ENCODE results near the gene SEMA5A.

SEMA5A gene

DNA sequence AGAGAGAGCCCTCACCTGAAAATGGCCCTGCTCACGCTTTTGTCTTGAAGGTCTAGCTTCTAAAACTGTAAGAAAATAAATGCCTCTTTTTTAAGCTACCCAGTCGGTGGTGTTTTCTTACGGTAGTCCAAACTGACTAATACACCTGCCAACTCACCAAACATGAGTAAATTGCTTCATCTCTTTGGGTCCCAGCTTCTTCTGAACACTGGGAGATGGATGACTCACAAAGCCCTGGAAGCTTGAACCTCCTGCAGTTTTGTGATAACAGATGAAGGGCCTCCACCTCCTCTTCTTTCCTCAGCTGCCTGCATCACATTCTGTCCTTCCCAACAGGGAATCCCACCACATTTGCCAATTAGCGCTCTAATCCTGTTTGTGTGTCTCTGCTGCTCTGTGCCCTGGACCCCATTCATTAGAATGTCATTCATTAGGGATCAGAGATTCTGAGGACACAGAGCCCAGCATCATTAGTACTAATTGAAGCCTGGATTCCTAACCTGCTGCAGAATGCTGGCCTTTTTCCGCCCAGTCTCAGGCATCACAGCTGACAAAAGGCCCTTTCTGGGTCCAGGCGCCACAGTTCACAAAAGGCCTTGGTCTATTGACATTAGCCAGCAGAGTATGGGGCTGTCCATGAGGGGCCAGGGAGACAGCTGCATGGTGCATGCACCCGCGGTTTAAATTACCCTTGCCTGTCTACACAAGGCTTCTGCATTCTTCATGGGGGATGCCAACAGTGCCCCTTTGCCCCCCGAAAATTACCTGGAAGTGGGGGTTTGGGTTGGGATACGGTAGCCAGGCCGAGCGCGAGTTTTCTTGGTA is 349.3 kb downstream of the SEMA5A start:
- no peak for FAIRE-seq

DNA sequence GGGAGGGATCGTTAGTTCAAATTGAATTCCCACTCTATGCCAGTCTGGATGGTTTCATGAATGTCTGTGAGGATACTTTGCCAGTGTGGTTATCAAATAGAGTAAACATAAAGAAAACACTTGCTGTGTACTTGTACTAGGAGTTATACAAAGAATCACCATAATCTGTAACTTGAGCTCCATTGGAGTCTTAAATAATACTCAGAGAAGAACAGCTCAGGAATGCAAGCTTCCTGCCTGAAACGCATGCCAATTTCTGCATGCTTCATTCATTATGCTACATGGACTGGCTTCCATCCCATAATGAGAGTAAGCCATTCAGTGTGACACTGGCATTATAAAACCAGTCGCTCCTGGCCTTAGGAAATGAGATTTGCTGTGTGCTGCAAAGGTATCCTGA is 351.4 kb downstream of the SEMA5A start:
- FAIRE-seq, result no peak

DNA sequence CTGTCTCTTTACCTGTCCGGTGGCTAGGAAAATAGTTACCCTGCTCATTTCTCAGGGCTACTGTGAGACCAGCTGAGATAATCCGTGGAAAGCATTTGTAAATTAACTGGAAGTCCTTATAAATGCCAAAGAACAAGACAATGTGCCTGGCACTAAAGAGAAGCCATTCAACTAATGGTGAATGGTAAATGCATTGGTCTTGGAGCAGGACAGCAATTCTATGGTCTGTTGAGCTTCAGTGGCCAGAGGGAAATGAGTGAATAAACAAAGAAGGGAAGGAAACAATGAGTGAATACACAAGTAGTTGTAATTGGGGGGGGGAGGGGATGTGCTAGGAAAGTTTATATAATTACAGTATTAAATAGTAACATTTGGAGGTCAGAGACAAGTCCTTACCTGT is 353.6 kb downstream of the SEMA5A start:
- no peak for FAIRE-seq

DNA sequence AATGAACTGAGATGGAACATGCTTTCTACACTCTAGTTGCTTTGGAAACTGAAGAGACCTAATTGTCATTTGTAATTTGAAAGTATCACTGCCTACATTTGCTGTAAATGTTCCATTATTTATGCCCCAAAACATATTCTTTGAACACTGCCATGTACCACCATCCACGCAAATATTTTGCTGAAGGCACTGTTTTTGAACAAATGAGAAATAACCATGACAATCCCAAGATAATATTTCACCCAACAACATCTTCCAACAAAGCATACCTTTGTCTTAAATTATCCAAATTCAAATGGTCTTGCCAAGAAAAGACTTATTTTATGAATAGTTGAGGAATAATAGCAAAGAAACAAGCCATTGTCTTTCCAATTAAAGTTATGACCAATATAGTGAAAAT is 356.2 kb downstream of the SEMA5A start:
- no peak for FAIRE-seq

DNA sequence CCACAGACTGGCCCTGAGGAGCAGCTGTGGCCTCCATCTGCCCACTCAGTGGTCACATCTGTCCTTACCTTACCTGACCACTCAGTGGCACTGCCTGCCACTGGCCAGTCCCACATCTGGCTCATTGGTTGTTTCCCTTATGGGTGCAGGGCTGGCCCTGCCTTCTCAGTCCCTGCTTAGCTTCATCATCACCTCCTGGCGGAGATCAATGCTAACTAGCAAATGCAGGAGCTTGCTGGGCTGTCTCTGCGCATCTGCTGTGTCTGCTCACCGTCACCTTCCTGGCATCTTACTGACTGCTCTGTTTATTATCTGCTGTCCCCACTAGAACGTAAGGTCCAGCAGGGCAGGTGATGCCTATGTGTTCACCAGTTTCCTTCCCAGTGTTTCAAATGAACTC is 356.9 kb downstream of the SEMA5A start:
- no peak for FAIRE-seq

DNA sequence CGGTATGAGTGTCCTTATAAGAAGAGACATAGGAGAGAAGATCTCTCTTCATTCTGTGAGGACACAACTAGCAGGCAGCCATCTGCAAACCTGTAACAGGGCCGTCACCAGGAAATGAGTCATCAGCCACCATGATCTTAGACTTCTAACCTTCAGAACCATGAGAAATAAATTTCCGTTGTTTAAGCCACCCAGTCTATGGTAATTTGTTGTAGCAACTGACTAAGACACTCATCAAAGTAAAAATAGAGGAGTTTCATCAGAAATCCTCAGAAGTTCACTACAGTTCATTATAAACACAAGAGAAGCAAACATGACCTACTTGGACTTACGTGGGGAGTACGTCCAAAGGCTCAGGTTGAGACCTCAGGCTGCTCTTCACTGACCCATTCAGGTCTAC is 357.7 kb downstream of the SEMA5A start:
- no peak for FAIRE-seq

DNA sequence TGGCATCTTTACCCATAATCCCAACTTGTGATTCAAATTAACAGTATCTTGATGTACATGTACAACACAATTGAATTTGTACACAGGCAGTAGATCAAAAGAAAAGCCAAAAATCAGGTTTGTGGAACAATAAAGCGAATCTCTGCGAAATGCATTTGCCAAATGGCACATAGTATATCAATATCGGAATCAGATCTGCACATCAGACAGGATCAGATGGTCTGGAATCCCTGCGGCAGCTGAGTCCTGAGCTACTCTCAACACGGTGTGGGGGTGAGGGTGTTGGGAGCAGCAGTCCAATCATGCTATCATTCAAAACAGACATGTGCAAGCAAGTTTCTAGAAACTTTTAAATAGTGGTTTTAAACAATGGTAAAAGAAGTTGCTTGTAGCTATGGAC is 358.3 kb downstream of the SEMA5A start:
- no peak for FAIRE-seq

DNA sequence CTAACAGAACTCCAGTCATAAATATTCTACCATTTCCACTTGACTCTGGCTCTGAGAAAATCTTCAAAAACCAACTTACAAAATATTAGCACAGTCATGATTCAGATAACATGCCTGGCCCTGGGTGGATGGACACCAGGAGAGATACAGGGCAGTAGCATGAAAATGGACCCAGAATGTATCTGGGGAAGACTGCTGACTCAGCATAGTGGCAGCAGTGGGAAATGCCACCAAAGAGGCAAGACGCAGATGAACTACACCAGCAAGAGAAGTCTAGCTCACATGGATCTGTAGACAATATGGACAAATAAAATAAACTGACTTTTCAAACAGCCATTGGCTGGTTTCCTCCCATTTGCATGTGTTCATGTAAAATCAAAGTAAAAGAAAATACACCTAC is 359.8 kb downstream of the SEMA5A start:
- FAIRE-seq, result no peak

DNA sequence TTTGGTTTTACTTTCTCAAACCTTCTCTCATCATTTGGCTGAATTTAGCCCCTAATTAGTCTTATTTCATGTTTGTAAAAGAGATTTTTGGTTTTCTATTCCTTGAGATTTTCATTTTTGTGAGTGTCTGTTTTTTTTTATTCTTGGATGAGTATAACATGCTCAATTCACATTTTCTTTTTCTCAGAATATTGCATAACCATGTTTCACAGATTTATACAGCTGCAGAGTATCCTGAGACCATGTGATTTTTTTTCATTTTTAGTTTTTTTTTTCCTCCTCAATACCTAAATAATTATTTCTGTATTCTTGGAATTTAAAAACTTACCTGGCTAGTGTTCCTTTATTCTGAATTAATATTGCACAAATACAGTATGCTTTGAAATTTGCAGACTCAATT is 361.9 kb downstream of the SEMA5A start:
- no peak for FAIRE-seq

DNA sequence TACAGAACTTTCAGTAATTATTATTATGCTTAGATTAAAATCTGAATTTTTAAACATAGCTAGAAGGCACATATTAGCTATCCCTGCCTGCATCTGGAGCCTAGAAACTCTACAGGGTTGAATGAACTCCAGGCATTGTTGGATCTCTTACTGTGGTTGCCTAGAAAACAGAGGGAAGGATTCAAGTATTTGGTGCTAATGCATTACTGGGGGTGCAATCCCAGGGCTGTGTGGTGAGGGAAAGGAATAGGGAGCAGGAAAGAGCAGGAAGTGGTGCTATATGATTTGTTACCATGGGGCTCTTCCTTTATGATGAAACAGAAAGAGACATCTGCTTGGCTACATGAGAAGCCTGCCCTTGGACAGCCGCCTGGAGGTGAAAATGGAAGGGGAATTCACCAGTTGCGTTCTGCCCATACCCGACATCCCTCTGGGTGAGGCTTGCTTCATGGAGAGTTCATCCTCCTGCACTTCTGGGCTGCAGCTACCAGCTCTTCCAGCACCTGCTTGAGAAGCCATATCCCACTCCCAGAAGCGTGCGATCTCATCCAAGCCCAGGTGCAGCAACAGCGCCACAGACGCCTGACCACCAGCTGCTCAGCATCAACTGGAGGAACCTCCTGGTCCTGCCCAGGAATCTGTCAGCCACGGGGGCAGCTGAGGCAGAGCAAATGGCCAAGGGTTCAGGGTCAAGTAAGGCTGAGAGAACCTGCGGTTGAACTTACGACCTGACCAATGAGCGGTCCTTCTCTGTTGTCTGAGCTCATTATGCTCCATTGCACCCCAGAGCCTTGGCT is 362.8 kb downstream of the SEMA5A start:
- FAIRE-seq, result no peak

DNA sequence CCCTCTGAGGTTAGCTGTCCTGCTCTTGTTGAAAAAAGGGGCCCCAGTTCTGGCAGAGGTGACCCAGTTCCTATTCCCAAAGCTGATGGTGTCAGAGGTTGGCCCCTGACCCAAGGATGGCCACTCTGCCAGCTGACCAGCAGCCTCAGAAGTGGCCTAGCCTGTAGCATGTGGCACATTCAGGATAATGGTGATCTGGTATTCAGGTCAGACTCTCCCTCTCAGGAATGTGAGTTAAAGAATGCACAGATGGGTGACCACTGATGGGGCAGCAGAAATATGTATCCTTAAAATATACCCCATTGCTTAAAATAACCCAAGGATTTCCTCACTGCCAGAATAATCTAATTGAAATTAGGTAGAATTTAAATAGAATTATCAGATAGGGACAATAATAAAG is 369.2 kb downstream of the SEMA5A start:
- FAIRE-seq, result no peak

DNA sequence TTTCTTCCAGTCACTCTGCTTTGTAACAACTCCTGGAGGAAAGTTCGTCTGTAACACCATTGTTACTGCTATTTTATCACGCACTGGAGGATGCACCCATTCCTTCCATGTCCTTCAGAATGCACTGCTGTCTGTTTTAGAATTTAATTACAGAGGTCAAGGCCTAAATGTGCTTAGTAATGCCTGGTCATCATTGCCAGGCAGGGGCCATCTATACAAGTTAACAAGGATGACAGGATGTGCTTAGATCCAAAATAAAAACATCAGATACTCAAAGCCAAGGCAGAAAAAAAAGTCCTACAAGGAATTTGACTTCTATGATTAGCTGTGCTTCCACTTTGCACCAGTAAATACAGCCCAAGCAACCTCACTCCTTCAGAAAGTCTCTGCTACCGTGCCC is 371.4 kb downstream of the SEMA5A start:
- no peak for FAIRE-seq

DNA sequence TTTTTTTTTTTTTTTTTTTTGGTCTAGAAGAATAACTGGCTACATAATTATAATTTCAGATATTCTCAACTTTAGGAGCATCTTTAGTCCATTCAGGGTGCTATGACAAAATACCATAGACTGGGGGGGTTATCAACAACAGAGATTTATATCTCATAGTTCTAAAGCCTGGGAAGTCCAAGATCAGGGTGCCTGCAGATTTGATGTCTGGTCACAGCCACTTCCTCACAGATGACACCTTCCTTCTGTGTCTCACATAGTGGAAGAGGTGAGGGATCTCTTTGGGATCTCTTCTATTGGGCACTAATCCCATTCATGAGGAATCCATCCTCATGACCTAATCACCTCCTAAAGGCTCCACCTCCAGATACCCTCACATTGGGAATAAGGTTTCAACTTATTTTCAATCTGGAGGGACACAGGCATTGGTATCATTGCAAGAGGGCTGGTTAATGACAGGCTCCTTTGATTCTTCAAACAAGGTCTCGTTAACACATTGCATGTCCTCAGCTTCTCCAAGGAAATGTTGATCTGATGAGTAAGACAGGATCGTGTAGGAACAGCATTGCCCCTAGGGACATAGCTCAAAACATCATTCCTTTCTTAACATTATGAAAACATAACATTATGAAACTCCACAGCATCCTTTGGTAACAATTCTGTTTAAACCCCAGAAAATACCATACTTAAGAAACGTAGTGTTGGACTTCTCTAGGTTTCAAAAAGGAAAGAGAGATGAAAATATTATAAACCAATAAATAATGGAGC is 372.4 kb downstream of the SEMA5A start:
- no peak for FAIRE-seq

DNA sequence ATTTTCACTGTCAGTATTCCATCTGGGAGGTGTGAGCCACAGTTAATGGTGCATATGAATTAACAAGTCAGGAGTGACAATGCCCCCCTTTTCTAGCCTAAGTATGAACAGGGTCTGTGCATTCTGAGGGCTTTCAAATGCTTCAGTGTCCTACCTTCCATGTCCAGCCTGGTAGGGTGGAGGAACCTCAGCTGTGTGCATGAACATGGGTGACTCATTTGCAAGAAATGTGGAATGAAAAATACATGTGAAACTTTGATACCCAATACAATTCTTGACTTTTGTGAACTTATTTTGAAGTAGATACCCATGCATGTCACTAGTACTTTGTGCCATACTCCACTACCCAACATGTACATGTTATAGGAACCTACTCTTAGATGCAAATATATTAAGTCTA is 375.8 kb downstream of the SEMA5A start:
- no peak for FAIRE-seq

DNA sequence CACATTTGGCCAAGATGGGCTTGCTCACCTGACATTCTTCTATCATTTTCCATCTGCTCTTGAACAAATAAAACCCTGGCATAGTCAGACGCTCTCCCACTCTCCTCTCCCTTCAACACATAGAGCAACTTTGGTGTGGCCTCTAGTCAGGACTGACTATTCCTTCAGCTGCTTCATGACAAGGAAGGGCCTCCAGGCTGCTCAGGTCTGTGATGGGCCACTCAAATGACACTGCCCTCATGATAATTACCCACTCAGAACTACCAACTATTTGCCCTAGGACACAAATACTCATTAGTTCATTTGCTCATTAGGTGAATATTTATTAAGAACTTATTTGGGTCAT is 376.3 kb downstream of the SEMA5A start:
- no peak for FAIRE-seq

DNA sequence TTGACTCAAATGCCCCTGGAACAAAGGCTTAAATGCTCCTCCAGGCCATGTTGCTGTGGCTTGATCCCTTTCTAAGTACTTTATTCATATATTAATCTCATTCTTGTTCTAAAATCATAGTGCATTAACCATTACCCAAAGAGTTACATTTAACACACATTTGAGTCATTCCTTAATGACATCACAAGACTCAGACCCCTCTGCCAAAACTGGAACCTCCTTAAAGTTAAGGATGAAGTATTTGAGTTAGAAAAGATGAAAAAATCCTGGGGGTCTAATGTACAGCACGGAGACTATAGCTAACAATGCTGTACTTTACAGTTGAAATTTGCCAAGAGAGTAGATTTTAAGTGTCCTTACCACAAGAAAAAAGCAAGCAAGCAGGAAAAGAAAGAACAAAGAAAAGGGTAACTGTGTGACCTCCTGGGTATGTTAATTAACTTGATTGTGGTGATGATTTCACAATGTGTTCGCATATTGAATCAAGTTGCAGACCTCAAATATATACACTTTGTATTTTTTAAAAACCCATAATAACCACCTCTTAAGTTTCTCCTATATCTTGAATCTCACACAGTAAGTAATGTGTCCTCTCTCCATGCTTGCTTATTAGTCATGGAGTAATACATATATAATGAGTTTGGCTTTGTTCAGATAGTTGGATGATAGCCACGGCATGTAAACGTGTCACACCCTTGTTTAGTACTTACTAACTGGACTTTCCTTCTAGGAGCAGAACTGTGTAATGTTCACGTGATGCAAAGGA is 376.9 kb downstream of the SEMA5A start:
- no peak for FAIRE-seq

DNA sequence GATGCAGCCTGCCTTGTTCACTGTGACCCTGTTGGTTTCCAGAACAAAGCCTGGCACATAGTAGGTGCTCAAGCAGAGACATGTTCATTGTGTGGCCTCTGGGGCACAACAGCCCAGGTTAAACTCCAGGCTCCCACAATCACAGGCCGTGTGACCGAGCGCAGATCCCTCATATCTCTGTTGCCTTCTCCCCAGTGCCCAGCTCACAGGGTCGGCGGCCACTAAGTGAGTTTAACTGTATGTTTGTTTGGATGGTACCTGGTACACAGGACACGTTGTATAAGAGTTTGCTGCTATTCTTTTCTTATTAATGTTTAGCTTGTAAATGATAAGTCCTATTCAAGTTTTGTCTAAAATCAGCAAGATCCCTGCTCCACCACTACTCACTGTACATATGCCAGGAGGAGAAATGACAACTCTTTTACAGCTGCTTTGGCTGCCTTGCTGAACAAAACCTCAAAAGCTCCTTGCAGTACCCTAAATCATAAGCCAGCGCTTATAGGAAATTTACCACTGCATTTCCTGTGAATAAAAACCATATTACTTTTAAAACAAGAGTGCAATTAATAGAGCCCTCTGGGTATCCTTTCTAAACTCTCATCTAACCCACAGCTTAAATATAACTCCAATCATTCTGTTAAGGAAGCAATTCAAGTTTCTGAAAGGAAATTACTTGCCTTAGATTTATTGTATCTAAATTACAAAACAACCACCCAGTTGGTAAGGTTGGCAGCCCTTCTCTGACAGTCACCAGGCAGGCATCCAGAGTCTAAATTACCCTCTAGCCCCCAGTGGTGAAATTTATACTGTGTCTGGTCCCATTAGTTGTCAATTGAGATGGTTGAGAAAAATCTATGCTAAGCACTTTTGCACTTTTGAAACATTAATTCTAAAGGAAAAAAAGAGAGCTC is 379.4 kb downstream of the SEMA5A start:
- no peak for FAIRE-seq

DNA sequence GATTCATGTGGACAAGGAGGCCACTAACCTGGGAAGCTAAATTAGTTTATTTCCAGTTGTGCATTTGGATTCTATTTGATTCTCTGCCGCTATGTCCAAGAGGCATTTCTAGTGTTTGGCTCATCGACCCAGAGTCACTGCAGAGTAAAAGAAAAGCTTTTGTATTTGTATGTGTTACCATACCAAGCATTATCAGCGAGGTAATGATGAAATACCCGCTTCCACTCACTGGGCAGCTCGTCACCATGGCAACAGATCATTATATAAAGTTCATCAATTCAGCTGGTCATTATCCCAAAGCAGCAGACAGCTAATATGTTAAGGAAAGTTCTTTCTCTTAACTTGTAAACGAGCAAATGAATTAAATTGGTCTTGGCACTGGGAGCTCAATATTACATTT is 380.3 kb downstream of the SEMA5A start:
- no peak for FAIRE-seq

DNA sequence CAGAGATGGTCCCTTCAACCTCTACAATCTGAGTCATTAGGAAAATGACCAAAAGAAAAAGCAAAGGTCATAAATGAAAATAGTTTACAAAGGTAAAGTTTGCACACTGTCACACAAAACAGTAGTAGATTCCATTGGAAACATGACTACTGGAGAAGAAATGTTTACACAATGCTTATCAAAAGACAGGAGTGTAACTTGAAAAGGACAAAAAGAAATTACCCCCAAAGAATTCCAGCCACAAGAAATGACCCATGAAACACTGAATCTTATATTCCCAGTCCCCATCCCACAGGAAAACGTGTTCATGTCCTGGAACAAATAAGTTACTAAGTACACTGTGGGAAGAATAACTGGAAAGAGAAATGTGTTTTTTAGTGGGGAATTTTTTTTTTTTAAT is 385.1 kb downstream of the SEMA5A start:
- no peak for FAIRE-seq

DNA sequence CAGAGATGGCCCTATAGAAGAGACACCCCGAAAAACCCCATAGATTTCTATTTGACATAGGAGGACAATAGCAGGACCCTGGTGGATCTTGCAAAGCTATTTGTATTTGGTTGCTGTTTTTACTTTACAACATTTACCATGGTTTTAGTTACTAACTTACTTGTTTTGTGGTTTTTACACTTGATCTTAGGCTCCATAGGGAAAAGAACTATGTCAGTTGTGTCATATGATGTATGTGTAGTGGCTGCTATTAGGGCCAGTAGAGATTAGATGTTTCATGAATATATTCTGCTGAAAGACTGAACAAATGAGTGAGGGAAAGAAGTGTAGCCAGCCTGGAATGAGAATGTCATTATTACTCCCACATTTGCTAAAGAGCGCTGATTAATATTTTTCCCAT is 388.1 kb downstream of the SEMA5A start:
- no peak for FAIRE-seq

DNA sequence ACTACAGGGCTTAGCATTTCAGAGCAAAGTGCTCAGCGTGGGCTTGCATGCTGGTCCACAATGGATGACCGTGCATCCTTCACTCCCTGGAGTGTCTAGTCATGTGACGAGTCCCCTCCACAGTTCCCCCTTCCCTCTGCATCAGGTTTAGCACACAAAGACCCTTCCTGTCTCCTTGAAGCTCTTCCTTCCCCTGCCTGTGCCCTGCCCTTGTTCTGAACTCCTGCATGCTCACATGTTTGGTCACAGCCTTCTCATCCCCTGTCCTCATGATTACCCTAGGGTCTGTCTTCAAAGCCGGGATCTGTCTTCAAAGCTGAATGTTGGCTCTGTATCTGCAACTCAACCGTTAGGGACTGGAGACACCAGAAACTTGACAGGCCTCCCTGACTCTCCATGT is 388.9 kb downstream of the SEMA5A start:
- FAIRE-seq, result no peak

DNA sequence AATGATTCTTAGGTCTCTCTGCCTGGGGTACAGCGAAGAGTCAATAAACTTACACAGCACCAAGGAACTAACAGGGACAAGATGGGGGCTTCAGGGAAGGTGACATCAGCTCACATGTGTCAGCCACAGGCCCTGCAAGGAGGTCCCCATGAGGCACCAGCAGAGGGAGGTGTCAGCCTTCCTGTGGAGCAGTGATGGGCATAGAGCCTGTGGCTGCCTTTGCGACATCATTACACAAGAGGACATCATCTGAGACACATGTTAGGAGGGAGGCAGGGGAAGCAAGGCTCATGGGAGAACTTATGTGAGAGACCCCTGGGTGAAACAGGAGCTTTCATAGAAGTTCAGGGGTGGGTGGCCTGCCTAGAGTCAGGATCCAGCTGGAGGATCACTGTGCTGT is 389.6 kb downstream of the SEMA5A start:
- FAIRE-seq, result no peak
